Neural progenitor cell (in vitro differentiated cells): ENCODE data around the gene PRICKLE1.

Source experiments
- CTCF ChIP-seq: fragments of 200-600 bp; sonication (generic); IDR thresholded peaks from 2 replicates; pipeline ENCODE4 v1.5.1; 2017; ENCODE audit warnings: antibody characterized with exemption, mild to moderate bottlenecking
- EZH2 ChIP-seq: fragments of 200-600 bp; sonication (generic); IDR thresholded peaks from 2 replicates; pipeline ENCODE4 v1.6.1; 2017; ENCODE audit warnings: antibody characterized with exemption, mild to moderate bottlenecking, moderate library complexity

DNA sequence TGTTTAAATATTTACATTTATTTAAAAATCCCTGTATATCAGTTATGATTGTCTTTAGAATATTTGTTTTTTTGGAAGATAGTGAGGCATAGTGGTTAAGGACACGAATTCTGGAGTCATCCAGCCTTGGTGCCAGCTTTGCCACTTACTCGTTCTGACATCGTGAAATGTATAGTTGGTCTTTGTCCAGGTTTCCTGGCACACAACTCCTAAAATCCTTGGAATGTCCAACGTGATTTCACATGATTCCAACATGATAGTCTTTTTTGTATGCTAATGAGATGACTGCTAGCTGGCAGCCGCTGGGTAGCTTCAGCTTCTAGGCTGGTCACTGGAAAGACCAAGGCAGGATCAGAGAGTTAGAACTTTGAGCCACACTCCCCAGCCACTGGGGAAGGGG lies 64.8 kb downstream of the PRICKLE1 start:
- TF ChIP-seq CTCF (no peak), EZH2 (no peak)
